Effector memory CD8-positive, alpha-beta T cell (primary cell): Measurements from ENCODE around the gene PSME3.
"Not testable (repeated sequence)": the region's sequence is repeated elsewhere in the genome, so short reads cannot be mapped to it uniquely, and the experiment has no call there.

Experiments used
- ATAC-seq: fragments of 150-1000 bp; cut with Tn5 transposase; replicated peaks from 2 replicates; pipeline ENCODE4 v1.10.0; 2021; ENCODE audit warnings: mild to moderate bottlenecking, moderate library complexity
- DNase-seq, 3 experiments: peaks; one replicate each; pipeline ENCODE4 v3.0.0; 2021
- H3K27ac Mint-ChIP-seq, 2 donors: one replicate each; pipeline ENCODE4 v1.8.0; 2022; ENCODE audit warnings: mild to moderate bottlenecking in 2 of 2, mixed read lengths in 2 of 2, moderate library complexity in 2 of 2
- H3K27me3 Mint-ChIP-seq, 2 donors: one replicate each; pipeline ENCODE4 v1.8.0; 2022; ENCODE audit warnings: mixed read lengths in 2 of 2
- H3K36me3 Mint-ChIP-seq: one replicate; pipeline ENCODE4 v1.8.0; 2022; ENCODE audit warnings: mild to moderate bottlenecking, moderate library complexity, mixed read lengths; ENCODE audit not compliant: insufficient read depth
- H3K4me1 Mint-ChIP-seq, 2 donors: one replicate each; pipeline ENCODE4 v1.8.0; 2022; ENCODE audit warnings: low read depth in 2 of 2, mixed read lengths in 2 of 2
- H3K4me3 Mint-ChIP-seq, 2 donors: one replicate each; pipeline ENCODE4 v1.8.0; 2022; ENCODE audit warnings: mild to moderate bottlenecking in 2 of 2, mixed read lengths in 2 of 2, moderate library complexity in 2 of 2
- H3K9me3 Mint-ChIP-seq, 2 donors: one replicate each; pipeline ENCODE4 v1.8.0; 2022; ENCODE audit warnings: mixed read lengths in 2 of 2

Gene PSME3

GRCh38 chr17:42849451-42850181 lies 16.4 kb downstream of the PSME3 start:
- Mint-ChIP-seq H3K4me1 (peaks cover 8 to 13% of the 10 kb centered on the region in 2 donors), H3K4me3 (no peak overlapping the region), H3K9me3 (no peaks in the 10 kb centered on the region), H3K27ac (no peak overlapping the region), H3K27me3 (peaks cover 14 to 23% of the 10 kb centered on the region in 2 donors), H3K36me3 (peaks cover 11% of the 10 kb centered on the region)
- no peak for ATAC-seq
- no peak for DNase-seq

GRCh38 chr17:42850954-42851353 lies 17.8 kb downstream of the PSME3 start, which contains the start of gene AOC3:
Gene AOC3, plus strand, starts transcription at chr17:42851199. Its CDS starts 145 bp downstream, at chr17:42851344.
- Mint-ChIP-seq H3K4me1 (peaks cover 2 to 7% of the 10 kb centered on the region in 2 donors), H3K9me3 (no peaks in the 10 kb centered on the region), H3K36me3 (peaks cover 3% of the 10 kb centered on the region)

GRCh38 chr17:42851371-42852240 lies 18.4 kb downstream of the PSME3 start:
- DNase-seq, H3K4me3 Mint-ChIP-seq, H3K27ac Mint-ChIP-seq, ATAC-seq, H3K4me1 Mint-ChIP-seq, H3K9me3 Mint-ChIP-seq, H3K36me3 Mint-ChIP-seq: not testable (repeated sequence)
- peaks cover 14 to 36% of the 10 kb centered on the region in 2 donors for H3K27me3 Mint-ChIP-seq

More at GRCh38 chr17:42850954-42851353, 17.8 kb downstream of the PSME3 start, which contains the start of gene AOC3:
- DNase-seq (no peak), ATAC-seq (no peak)
- Mint-ChIP-seq H3K27ac (no peak within 1 kb of the TSS), H3K27me3 (peaks cover 14 to 29% of the 10 kb centered on the region in 2 donors), H3K4me3 (no peak within 1 kb of the TSS)

- no peak overlapping the region for H3K27ac Mint-ChIP-seq
These were observed 19.2 kb downstream of the PSME3 start for GRCh38 chr17:42852351-42852750.

GRCh38 chr17:42853004-42853403 lies 19.8 kb downstream of the PSME3 start:
- ATAC-seq (no peak), DNase-seq (no peak)
- no peak overlapping the region for H3K4me3 Mint-ChIP-seq
- no peaks in the 10 kb centered on the region for H3K9me3 Mint-ChIP-seq
- peaks cover 2% of the 10 kb centered on the region for H3K36me3 Mint-ChIP-seq
- H3K4me1 Mint-ChIP-seq, result peaks cover 0 to 3% of the 10 kb centered on the region in 2 donors
- H3K27me3 Mint-ChIP-seq, result peaks cover 14 to 45% of the 10 kb centered on the region in 2 donors
- H3K27ac Mint-ChIP-seq, result no peak overlapping the region

More at GRCh38 chr17:42852351-42852750, 19.2 kb downstream of the PSME3 start:
- peaks cover 0 to 3% of the 10 kb centered on the region in 2 donors for H3K4me1 Mint-ChIP-seq
- no peak for DNase-seq
- H3K27me3 Mint-ChIP-seq, result peaks cover 14 to 43% of the 10 kb centered on the region in 2 donors
- no peak for ATAC-seq
- no peak overlapping the region for H3K4me3 Mint-ChIP-seq
- H3K36me3 Mint-ChIP-seq, result peaks cover 2% of the 10 kb centered on the region
- H3K9me3 Mint-ChIP-seq, result no peaks in the 10 kb centered on the region

GRCh38 chr17:42853597-42853967 lies 20.4 kb downstream of the PSME3 start:
- ATAC-seq (no peak), DNase-seq (no peak)
- no peaks in the 10 kb centered on the region for H3K9me3 Mint-ChIP-seq
- peaks cover 14 to 45% of the 10 kb centered on the region in 2 donors for H3K27me3 Mint-ChIP-seq
- peaks cover 0 to 3% of the 10 kb centered on the region in 2 donors for H3K4me1 Mint-ChIP-seq
- H3K4me3 Mint-ChIP-seq, result no peak overlapping the region
- peaks cover 2% of the 10 kb centered on the region for H3K36me3 Mint-ChIP-seq
- H3K27ac Mint-ChIP-seq, result no peak overlapping the region

- DNase-seq (no peak), ATAC-seq (no peak)
- H3K4me3 Mint-ChIP-seq, result no peak overlapping the region
- H3K4me1 Mint-ChIP-seq, result peaks cover 0 to 3% of the 10 kb centered on the region in 2 donors
- peaks cover 14 to 45% of the 10 kb centered on the region in 2 donors for H3K27me3 Mint-ChIP-seq
- no peak overlapping the region for H3K27ac Mint-ChIP-seq
- no peaks in the 10 kb centered on the region for H3K9me3 Mint-ChIP-seq
- H3K36me3 Mint-ChIP-seq, result peaks cover 2% of the 10 kb centered on the region
These were observed 21.0 kb downstream of the PSME3 start for GRCh38 chr17:42853968-42854790.

GRCh38 chr17:42855048-42855596 lies 21.9 kb downstream of the PSME3 start:
- peaks cover 14 to 45% of the 10 kb centered on the region in 2 donors for H3K27me3 Mint-ChIP-seq
- ATAC-seq (no peak), DNase-seq (no peak)
- H3K4me3 Mint-ChIP-seq, result no peak overlapping the region
- peaks cover 2% of the 10 kb centered on the region for H3K36me3 Mint-ChIP-seq
- no peak overlapping the region for H3K27ac Mint-ChIP-seq
- no peaks in the 10 kb centered on the region for H3K9me3 Mint-ChIP-seq
- peaks cover 0 to 2% of the 10 kb centered on the region in 2 donors for H3K4me1 Mint-ChIP-seq

- not testable (repeated sequence) for H3K4me1 Mint-ChIP-seq, H3K27ac Mint-ChIP-seq, H3K4me3 Mint-ChIP-seq, H3K36me3 Mint-ChIP-seq, H3K9me3 Mint-ChIP-seq, DNase-seq, ATAC-seq
- H3K27me3 Mint-ChIP-seq, result peaks cover 14 to 45% of the 10 kb centered on the region in 2 donors
These were observed 22.9 kb downstream of the PSME3 start for GRCh38 chr17:42856093-42856492.

- ATAC-seq, H3K4me1 Mint-ChIP-seq, DNase-seq, H3K27ac Mint-ChIP-seq, H3K9me3 Mint-ChIP-seq, H3K36me3 Mint-ChIP-seq, H3K4me3 Mint-ChIP-seq: not testable (repeated sequence)
- peaks cover 14 to 45% of the 10 kb centered on the region in 2 donors for H3K27me3 Mint-ChIP-seq
These were observed 23.3 kb downstream of the PSME3 start for GRCh38 chr17:42856516-42856915.

- H3K36me3 Mint-ChIP-seq, result peaks cover 5% of the 10 kb centered on the region
- no peak overlapping the region for H3K27ac Mint-ChIP-seq
- no peak for ATAC-seq
- H3K4me3 Mint-ChIP-seq, result no peak overlapping the region
- H3K9me3 Mint-ChIP-seq, result no peaks in the 10 kb centered on the region
- no peaks in the 10 kb centered on the region for H3K4me1 Mint-ChIP-seq
- no peak for DNase-seq
- H3K27me3 Mint-ChIP-seq, result peaks cover 14 to 44% of the 10 kb centered on the region in 2 donors
These were observed 24.2 kb downstream of the PSME3 start for GRCh38 chr17:42857389-42857788.

- Mint-ChIP-seq H3K27ac (no peak overlapping the region), H3K4me1 (no peaks in the 10 kb centered on the region), H3K9me3 (no peaks in the 10 kb centered on the region), H3K4me3 (no peak overlapping the region), H3K27me3 (peaks cover 48 to 57% of the 10 kb centered on the region in 2 donors), H3K36me3 (peaks cover 3% of the 10 kb centered on the region)
- DNase-seq (no peak), ATAC-seq (no peak)
These were observed 32.5 kb downstream of the PSME3 start for GRCh38 chr17:42865638-42866094.
